ENCODE data around the gene DACH1.
A peak's percentile ranks its signal among the peaks of the same experiment; 100 is the strongest.

Gene DACH1

GRCh38 chr13:71603255-71603654, 263.7 kb downstream of the DACH1 start (continued):
- TF ChIP-seq ZSCAN4 (tag by site-specific recombination; IDR thresholded peaks at IDR 0.05) (no peak), ZIC2 (tag by site-specific recombination; IDR thresholded peaks at IDR 0.05) (peak; percentile 76)

GRCh38 chr13:71602344-71602743, 264.7 kb downstream of the DACH1 start:
- H3K9me3 ChIP-seq (ENCODE audit: control insufficient read depth, insufficient read depth, low read depth, low read length), result no peaks in the 10 kb centered on the region
- H3K36me3 ChIP-seq (ENCODE audit: control insufficient read depth in 2 of 2, insufficient read depth in 1 of 2, low read length in 2 of 2), result no peaks in the 10 kb centered on the region
- POLR2A ChIA-PET, result no interaction called here
- CTCF ChIA-PET, result no interaction called here
- H3K4me1 ChIP-seq (ENCODE audit: control insufficient read depth, insufficient read depth, low read length), result no peaks in the 10 kb centered on the region
- TF ChIP-seq ZXDB (tag by site-specific recombination; IDR thresholded peaks at IDR 0.05) (no peak), HOXA7 (CRISPR knock-in tag; IDR thresholded peaks at IDR 0.05; ENCODE audit: borderline replicate concordance) (no peak), ZNF596 (tag by site-specific recombination; IDR thresholded peaks at IDR 0.05) (no peak), ZNF48 (tag by site-specific recombination; IDR thresholded peaks at IDR 0.05) (no peak), ZNF324 (tag by site-specific recombination; IDR thresholded peaks at IDR 0.05) (no peak), ZNF398 (tag by site-specific recombination; IDR thresholded peaks at IDR 0.05) (no peak), FEZF1 (tag by site-specific recombination; IDR thresholded peaks at IDR 0.05) (no peak), ZNF501 (tag by site-specific recombination; IDR thresholded peaks at IDR 0.05) (no peak), ZNF768 (tag by site-specific recombination; IDR thresholded peaks at IDR 0.05) (no peak), ZNF639 (tag by site-specific recombination; IDR thresholded peaks at IDR 0.05) (no peak), ZNF121 (tag by site-specific recombination; IDR thresholded peaks at IDR 0.05) (no peak), REPIN1 (tag by site-specific recombination; IDR thresholded peaks at IDR 0.05; ENCODE audit: low read depth) (no peak), REST (tag by site-specific recombination; IDR thresholded peaks at IDR 0.05) (no peak), ZNF26 (tag by site-specific recombination; IDR thresholded peaks at IDR 0.05) (no peak), ZNF585B (tag by site-specific recombination; IDR thresholded peaks at IDR 0.05) (no peak), ZNF416 (tag by site-specific recombination; IDR thresholded peaks at IDR 0.05) (no peak), ZSCAN30 (tag by site-specific recombination; IDR thresholded peaks at IDR 0.05) (no peak), ZBTB17 (tag by site-specific recombination; IDR thresholded peaks at IDR 0.05) (no peak), ZBTB21 (tag by site-specific recombination; IDR thresholded peaks at IDR 0.05) (no peak)
- H3K4me3 ChIP-seq (ENCODE audit: low read depth, low read length), result no peak overlapping the region
- no peak overlapping the region for H3K27ac ChIP-seq (ENCODE audit: extremely low read depth, low read depth, low read length)
